Adrenal gland (tissue), 5 donors: Measurements from ENCODE around the gene PICK1.

Experiments
- CTCF ChIP-seq, 6 experiments: fragments of 450-650 bp in 4 of 6; fragments of 200-600 bp in 2 of 6; sonication (generic) in 1 of 6; IDR thresholded peaks; 1 replicate in 5 of 6; 2 replicates in 1 of 6; pipeline versions ENCODE4 v1.5.1 to v1.8.0; 2016 to 2021; ENCODE audit warnings: antibody characterized with exemption in 6 of 6, mild to moderate bottlenecking in 2 of 6, moderate library complexity in 1 of 6
- POLR2A ChIP-seq, 2 donors: fragments of 450-650 bp; IDR thresholded peaks; one replicate each; pipeline ENCODE4 v1.6.1; 2017; ENCODE audit warnings: antibody characterized with exemption in 2 of 2, mild to moderate bottlenecking in 2 of 2, moderate library complexity in 1 of 2
- donor health status: DM: no; HTN: no; CAD: no.

GRCh38 chr22:38120359-38121110, 63.3 kb downstream of the PICK1 start:
- TF ChIP-seq CTCF (IDR thresholded peaks at IDR 0.05) (no peak), POLR2A (IDR thresholded peaks at IDR 0.05) (no peak)
